ENCODE data around the gene SRP14. TPM values are rescaled to one million over a fixed set of nuclear protein-coding genes. Genes with fewer than 3 reads are reported as not detected.

SRP14 gene
- total and polyA plus RNA-seq, 9 of the 15 experiments (the other 6 are each of a cell fraction or from before 2014, with no cell fraction given), result 161 to 1,097 (median 402) TPM

GRCh38 chr15:40080847-40081246 is 41.9 kb upstream of the SRP14 start (continued):
- peak; percentile 77 to 81; a peak in 3 of 4 replicates for TF ChIP-seq MLLT1 (IDR thresholded peaks at IDR 0.05)
- TF ChIP-seq MAZ (CRISPR knock-in tag; conservative IDR thresholded peaks at IDR 0.05 in 1 of 2, IDR thresholded peaks at IDR 0.05 in 1 of 2), result 0 out of 4 replicates have a peak, but pooled peaks of 1 of the 2 experiments have one; percentile 18
- TF ChIP-seq ZNF609 (CRISPR knock-in tag; IDR thresholded peaks at IDR 0.05; ENCODE audit: borderline replicate concordance), result no peak
- TF ChIP-seq LEF1 (IDR thresholded peaks at IDR 0.05), result peak; percentile 72; the same call in 1 of the 2 replicates
- TF ChIP-seq HDAC1 (IDR thresholded peaks at IDR 0.05), result peak in 1 of 2 experiments; percentile 57; a peak in 1 of 4 replicates
- TF ChIP-seq CUX1 (CRISPR knock-in tag; IDR thresholded peaks at IDR 0.05), result peak; percentile 72; the same call in 1 of the 2 replicates
- no peak for TF ChIP-seq NEUROD1 (IDR thresholded peaks at IDR 0.05; ENCODE audit: borderline replicate concordance, low read depth, low read length, partially characterized antibody)
- TF ChIP-seq MECOM (CRISPR knock-in tag; IDR thresholded peaks at IDR 0.05), result no peak; the same call in 1 of the 2 replicates
- TF ChIP-seq PRDM10 (IDR thresholded peaks at IDR 0.05; ENCODE audit: partially characterized antibody), result peak; percentile 94
- TF ChIP-seq KHSRP (IDR thresholded peaks at IDR 0.05), result no peak
- peak; percentile 89 for TF ChIP-seq SOX6 (IDR thresholded peaks at IDR 0.05)

All from K562 (cell line).